GM21381 (cell line): ENCODE data around the gene CHST10.
"Not testable (repeated sequence)": the region's sequence is repeated elsewhere in the genome, so short reads cannot be mapped to it uniquely, and the experiment has no call there.

Source experiments
- ATAC-seq: cut with Tn5 transposase; IDR thresholded peaks from one replicate; pipeline ENCODE4 v1.9.1; 2021; ENCODE audit warnings: mild to moderate bottlenecking, moderate library complexity; ENCODE audit not compliant: unreplicated experiment

The CHST10 gene

GRCh38 chr2:100394111-100394641, 23.3 kb downstream of the CHST10 start:
- peak; percentile 49 for ATAC-seq

GRCh38 chr2:100393362-100393761, 24.1 kb downstream of the CHST10 start:
- no peak for ATAC-seq

DNA sequence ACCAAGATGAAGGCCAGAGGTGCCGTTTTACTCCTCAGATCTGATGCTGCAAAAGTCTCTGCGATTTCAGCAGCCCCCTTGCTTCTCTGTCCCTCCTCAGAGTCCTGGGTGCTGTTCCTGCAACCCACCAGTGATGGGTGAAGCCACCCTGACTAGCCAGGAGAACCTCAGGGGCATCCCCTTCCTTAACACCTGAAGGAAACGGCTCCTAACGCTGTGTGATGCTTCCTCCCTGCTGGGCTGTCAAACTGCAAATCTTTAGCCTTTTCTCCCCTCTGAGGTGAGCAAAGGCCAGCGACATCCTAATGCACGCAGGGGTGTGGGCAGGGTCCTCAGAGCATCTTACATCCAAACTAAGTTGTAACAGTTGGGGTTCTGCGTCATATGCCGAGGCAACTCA, 24.8 kb downstream of the CHST10 start:
- ATAC-seq = no peak

DNA sequence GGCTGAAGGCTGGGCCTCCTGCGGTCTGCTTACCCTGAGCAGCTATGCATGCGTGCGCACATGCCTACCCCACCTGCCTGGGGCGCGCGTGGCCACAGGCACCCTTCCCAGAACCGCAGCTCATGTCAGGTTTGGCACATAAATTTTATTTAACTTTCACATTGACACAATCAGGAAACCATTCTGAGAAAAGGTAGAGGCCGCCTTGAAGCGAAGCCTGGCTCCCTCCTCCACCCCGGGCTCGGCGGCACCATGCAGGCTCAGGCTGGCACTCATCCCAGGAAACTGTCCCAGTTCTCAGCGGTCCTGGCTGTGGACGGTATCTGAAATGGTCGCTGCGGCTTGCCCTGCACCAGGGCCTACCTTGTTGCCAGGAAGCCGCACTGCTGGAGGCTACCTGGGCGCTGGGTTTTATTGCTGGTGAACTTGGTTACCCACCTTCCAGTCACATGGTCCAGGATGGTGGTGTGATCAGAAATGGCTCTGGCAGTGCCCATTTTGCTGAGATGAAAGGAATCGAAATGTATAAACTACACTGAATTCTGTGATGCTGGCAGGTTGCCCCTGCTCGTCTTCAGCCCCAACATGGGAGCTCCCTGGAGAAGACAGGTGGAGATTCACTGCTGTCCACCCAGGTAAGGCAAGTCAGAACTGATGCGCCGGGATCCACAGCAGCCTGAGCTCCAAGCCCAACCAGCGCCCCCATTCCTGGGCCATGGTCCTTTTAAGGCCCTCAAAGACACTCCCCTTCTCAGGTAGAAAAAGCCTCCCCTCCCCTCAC, 25.5 kb downstream of the CHST10 start:
- ATAC-seq = no peak

DNA sequence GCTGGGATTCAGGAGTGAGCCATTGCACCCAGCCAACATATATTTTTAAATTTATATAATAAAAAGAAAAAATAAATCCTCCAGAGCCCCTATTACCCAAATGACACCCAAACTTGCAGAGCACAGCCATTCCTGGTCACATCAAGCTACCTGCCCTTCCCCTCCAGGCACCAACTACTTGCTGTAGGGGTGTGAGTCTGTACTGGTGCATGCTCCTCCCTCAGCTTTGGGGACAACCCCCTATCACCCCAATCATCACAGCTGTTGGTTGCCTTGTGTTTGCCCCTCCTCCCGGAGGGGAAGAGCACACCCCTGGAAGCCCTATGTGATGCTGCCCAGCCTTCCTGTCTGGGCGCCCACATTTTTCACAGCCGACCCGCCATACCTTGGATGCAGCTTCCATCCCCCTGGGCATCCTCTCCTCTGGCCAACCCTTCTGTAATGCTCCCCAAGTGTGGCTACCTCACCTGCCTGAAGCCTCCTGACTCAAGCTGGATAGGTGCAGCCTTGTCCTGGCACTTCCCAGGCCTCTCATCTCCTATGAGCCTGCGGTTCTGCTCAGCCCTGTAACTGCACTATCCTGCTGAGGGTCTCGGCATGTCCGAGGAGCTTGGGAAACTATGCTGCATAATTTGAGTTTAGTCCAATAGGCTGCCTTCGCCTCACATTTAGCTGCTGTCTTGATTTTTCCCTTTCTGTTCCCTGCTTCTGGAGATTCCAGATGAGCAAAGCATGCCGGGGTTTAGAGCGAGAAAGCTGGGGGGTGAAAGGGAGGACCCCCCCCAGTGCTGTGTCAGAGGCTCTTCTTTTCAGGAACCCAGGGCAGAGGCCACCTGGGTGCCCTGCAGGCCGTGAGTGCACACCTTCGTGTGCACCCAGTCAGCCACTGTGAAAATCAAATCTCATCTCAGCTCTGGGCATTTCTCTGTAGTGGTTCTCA, 27.2 kb downstream of the CHST10 start:
- no peak for ATAC-seq

DNA sequence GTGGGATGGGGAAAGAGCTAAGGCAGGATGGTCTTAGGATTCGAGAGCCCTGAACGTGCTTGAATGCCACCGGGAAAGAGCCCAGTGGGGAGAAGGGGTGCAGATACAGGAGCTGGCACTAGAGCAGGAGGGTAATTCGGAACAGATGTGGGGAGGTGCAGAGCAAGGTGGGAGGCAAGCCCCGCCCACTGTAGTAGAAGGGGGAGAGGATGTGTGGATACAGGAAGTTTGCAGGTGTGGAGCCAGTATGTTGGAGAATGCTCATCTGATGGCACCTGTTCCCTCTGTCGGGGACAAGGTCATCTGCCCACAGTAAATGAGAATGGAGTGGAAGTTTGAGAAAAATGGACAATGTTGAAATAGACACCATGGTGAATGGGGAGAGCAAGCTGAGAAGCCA, 28.8 kb downstream of the CHST10 start:
- ATAC-seq = no peak

DNA sequence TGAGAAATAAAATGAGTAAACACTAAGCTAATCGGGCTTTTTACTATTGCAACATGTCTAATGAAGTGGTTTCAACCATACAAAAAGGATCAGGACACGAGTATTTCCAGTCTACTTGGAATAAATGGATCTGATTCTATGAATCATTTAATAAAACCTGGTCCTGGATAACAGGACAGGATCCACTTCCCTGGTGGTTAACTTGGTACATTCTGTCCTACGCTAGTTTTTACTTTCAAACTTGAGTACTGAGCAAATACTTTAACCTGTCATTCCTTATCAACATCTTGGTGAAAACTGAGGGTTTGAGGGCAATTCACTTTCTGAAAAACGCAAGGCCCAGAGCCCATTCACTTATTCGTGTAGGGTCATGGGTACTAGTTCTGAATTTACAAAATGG, 33.5 kb downstream of the CHST10 start:
- no peak for ATAC-seq

- ATAC-seq = no peak
Measured at GRCh38 chr2:100383306-100383705, 34.2 kb downstream of the CHST10 start.

GRCh38 chr2:100381240-100381639, 36.2 kb downstream of the CHST10 start:
- ATAC-seq = no peak

GRCh38 chr2:100380681-100381080, 36.8 kb downstream of the CHST10 start:
- ATAC-seq = no peak

DNA sequence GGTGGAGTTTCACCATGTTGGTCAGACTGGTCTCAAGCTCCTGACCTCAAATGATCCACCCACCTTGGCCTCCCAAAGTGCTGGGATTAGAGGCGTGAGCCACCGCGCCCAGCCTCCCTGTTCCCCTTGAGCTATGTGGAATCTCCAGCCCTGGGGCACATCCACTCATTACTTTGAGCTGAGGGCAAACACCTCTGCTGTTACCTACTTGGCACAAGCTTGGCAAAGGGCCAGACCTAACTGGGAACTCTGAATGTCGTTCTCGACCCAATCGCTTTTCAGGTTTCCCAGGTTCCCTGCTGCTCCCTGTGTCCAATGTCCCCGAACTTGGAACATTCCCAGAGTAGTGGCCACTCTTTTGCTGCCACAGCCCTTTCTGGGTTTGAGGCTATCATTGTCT, 40.6 kb downstream of the CHST10 start:
- no peak for ATAC-seq

DNA sequence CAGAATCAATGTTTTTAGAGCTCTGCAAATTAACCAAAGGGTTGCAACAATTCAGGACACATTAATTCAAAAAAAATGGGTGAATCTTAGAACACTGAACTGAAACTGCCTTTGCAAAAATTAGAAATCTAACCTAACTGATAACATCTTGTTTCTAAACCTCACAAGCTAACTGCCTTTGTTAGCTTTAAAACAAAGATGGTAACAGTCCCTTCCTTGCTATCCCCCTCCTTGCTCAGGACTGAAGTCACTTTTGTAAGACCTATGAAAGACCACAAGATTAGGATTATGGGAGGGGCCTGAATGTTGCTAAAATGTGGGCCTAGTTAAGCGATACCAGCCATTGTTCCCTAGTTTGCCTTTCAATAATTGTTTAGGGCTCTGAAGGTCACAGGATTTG, 50.3 kb downstream of the CHST10 start:
- no peak for ATAC-seq

GRCh38 chr2:100365434-100365833, 52.0 kb downstream of the CHST10 start:
- no peak for ATAC-seq

- ATAC-seq = not testable (repeated sequence)
Measured at GRCh38 chr2:100362269-100362668, 55.2 kb downstream of the CHST10 start.

DNA sequence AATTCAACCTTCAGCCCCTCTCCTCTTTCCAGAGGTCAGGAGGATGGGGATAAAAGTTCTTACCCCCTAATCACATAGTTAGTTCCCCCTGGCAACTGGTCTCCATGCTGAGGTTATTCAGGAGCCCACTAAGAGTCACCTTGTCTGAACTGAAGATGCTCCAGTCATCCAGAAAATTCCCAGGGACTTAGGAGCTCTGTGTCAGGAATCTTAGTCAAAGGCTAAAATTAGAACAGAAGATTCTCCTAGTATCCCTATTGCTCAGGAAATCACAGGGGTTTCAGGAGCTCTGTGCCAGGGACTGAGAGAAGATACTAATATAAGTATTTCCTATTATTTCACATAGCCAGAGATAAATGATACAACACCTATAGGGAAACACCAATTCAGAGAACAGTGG, 57.9 kb downstream of the CHST10 start:
- no peak for ATAC-seq

GRCh38 chr2:100358554-100358953, 58.9 kb downstream of the CHST10 start:
- no peak for ATAC-seq

DNA sequence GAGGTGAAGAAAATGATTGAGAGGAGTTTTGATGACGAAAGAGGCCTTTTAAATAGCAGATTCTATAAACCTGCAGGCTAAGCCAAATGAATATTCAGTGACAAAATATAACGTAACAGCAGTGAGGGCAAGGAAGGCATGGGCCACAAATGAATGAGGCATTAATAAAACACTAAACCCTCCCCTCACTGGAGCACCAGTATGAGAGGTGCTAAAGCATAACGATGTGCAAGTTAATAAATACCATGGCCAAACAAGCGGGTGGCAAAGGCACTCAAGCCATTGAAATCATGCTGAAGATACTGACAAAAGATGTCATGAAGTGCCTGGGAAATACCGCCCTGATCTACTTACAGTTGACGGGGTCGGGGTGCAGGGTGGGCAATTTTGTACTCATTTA, 64.9 kb downstream of the CHST10 start:
- no peak for ATAC-seq

- no peak for ATAC-seq
Measured at GRCh38 chr2:100350661-100351185, 66.7 kb downstream of the CHST10 start.

GRCh38 chr2:100345144-100345543, 72.3 kb downstream of the CHST10 start:
- ATAC-seq = not testable (repeated sequence)

- ATAC-seq = no peak
Measured at GRCh38 chr2:100344433-100344832, 73.0 kb downstream of the CHST10 start.

DNA sequence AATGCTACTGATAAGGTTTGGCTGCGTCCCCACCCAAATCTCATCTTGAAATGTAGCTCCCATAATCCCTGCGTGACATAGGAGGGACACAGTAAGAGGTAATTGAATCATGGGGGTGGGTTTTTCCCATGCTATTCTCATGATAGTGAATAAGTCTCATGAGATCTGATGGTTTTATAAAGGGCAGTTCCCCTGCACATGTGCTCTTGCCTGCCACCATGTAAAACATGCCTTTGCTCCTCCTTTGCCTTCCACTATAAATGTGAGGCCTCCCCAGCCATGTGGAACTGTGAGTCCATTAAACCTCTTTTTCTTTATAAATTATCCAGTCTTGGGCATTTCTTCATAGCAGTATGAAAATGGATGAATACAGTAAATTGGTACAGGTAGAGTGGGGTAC, 75.0 kb downstream of the CHST10 start:
- ATAC-seq = not testable (repeated sequence)
